H9 (cell line): ENCODE measurements around the gene FBXO10. TPM values are rescaled to one million over a fixed set of nuclear protein-coding genes. Genes with fewer than 3 reads are reported as not detected.

Experiments used
- DNase-seq: peaks from one replicate; pipeline ENCODE4 v3.0.0-alpha.2; 2017
- H2AFZ ChIP-seq: one replicate; pipeline ENCODE4 v1.6.1; 2013; ENCODE audit warnings: mild to moderate bottlenecking, low read length, control low read depth, moderate library complexity
- H2AK5ac ChIP-seq: 2 replicates; pipeline ENCODE4 v1.6.1; 2013; ENCODE audit warnings: low read length, control low read depth, mixed read lengths; ENCODE audit not compliant: insufficient read length
- H2BK120ac ChIP-seq: one replicate; pipeline ENCODE4 v1.6.1; 2013; ENCODE audit warnings: low read depth, mild to moderate bottlenecking, low read length, control low read depth, inconsistent platforms; ENCODE audit not compliant: poor library complexity, severe bottlenecking
- H2BK12ac ChIP-seq: 2 replicates; pipeline ENCODE4 v1.6.1; 2013; ENCODE audit warnings: low read length, control low read depth, mixed read lengths, low read depth; ENCODE audit not compliant: insufficient read length
- H2BK15ac ChIP-seq: 2 replicates; pipeline ENCODE4 v1.6.1; 2013; ENCODE audit warnings: low read depth, low read length, control low read depth
- H2BK20ac ChIP-seq: one replicate; pipeline ENCODE4 v1.6.1; 2013; ENCODE audit warnings: low read depth, mild to moderate bottlenecking, low read length, control low read depth, inconsistent platforms; ENCODE audit not compliant: poor library complexity, severe bottlenecking
- H2BK5ac ChIP-seq: 2 replicates; pipeline ENCODE4 v1.6.1; 2013; ENCODE audit warnings: low read length, control low read depth, mixed read lengths; ENCODE audit not compliant: insufficient read length
- H3K14ac ChIP-seq: 2 replicates; pipeline ENCODE4 v1.6.1; 2013; ENCODE audit warnings: low read length, control low read depth; ENCODE audit not compliant: insufficient read depth
- H3K18ac ChIP-seq: 2 replicates; pipeline ENCODE4 v1.6.1; 2013; ENCODE audit warnings: low read depth, mild to moderate bottlenecking, mixed read lengths, low read length, control low read depth; ENCODE audit not compliant: insufficient read length
- H3K23ac ChIP-seq: 2 replicates; pipeline ENCODE4 v1.6.1; 2013; ENCODE audit warnings: low read length, control low read depth, mixed read lengths, low read depth; ENCODE audit not compliant: insufficient read length
- H3K23me2 ChIP-seq: 2 replicates; pipeline ENCODE4 v1.6.1; 2013; ENCODE audit warnings: low read depth, mild to moderate bottlenecking, mixed read lengths, low read length, control low read depth; ENCODE audit not compliant: insufficient read length, poor library complexity, severe bottlenecking
- H3K27ac ChIP-seq: 2 replicates; pipeline ENCODE4 v1.5.1; 2013; ENCODE audit warnings: low read length, control low read depth, mixed read lengths, low read depth; ENCODE audit not compliant: insufficient read length
- H3K27me3 ChIP-seq: 2 replicates; pipeline ENCODE4 v1.6.1; 2013; ENCODE audit warnings: low read length, control low read depth, inconsistent platforms; ENCODE audit not compliant: insufficient read depth
- H3K4ac ChIP-seq: 2 replicates; pipeline ENCODE4 v1.6.1; 2013; ENCODE audit warnings: low read depth, mild to moderate bottlenecking, control low read depth, inconsistent platforms, low read length, moderate library complexity
- H3K4me1 ChIP-seq: 2 replicates; pipeline ENCODE4 v1.6.1; 2013; ENCODE audit warnings: low read length, control low read depth, inconsistent platforms; ENCODE audit not compliant: insufficient read depth
- H3K4me2 ChIP-seq: 2 replicates; pipeline ENCODE4 v1.6.1; 2013; ENCODE audit warnings: low read length, control low read depth, mixed read lengths; ENCODE audit not compliant: insufficient read length, insufficient read depth
- H3K56ac ChIP-seq: 2 replicates; pipeline ENCODE4 v1.6.1; 2013; ENCODE audit warnings: low read depth, mild to moderate bottlenecking, mixed read lengths, low read length, control low read depth; ENCODE audit not compliant: insufficient read length
- H3K79me1 ChIP-seq: 2 replicates; pipeline ENCODE4 v1.6.1; 2013; ENCODE audit warnings: low read depth, mild to moderate bottlenecking, moderate library complexity, low read length, control low read depth, inconsistent platforms; ENCODE audit not compliant: insufficient read depth, poor library complexity, severe bottlenecking
- H3K79me2 ChIP-seq: 2 replicates; pipeline ENCODE4 v1.6.1; 2013; ENCODE audit warnings: low read length, control low read depth, inconsistent platforms; ENCODE audit not compliant: insufficient read depth
- H3K9ac ChIP-seq: 2 replicates; pipeline ENCODE4 v1.6.1; 2013; ENCODE audit warnings: low read length, control low read depth, mixed read lengths; ENCODE audit not compliant: insufficient read length; ENCODE audit errors: extremely low read depth
- H3K9me3 ChIP-seq: one replicate; pipeline ENCODE4 v1.6.1; 2013; ENCODE audit warnings: low read depth, low read length, inconsistent platforms; ENCODE audit not compliant: control insufficient read depth
- H3T11ph ChIP-seq: one replicate; pipeline ENCODE4 v1.6.1; 2013; ENCODE audit warnings: mild to moderate bottlenecking, low read length, control low read depth, inconsistent platforms
- H4K20me1 ChIP-seq: one replicate; pipeline ENCODE4 v1.6.1; 2013; ENCODE audit not compliant: control insufficient read depth, insufficient read length, insufficient read depth
- H4K5ac ChIP-seq: 2 replicates; pipeline ENCODE4 v1.6.1; 2013; ENCODE audit warnings: low read depth, mild to moderate bottlenecking, mixed read lengths, low read length, control low read depth; ENCODE audit not compliant: insufficient read length
- H4K8ac ChIP-seq: replicated peaks from 2 replicates; pipeline ENCODE4 v1.6.1; 2013; ENCODE audit warnings: low read length, control low read depth, mixed read lengths, low read depth; ENCODE audit not compliant: insufficient read length
- H4K91ac ChIP-seq: 2 replicates; pipeline ENCODE4 v1.6.1; 2013; ENCODE audit warnings: low read depth, mild to moderate bottlenecking, moderate library complexity, mixed read lengths, low read length, control low read depth; ENCODE audit not compliant: insufficient read length
- H3K27ac Mint-ChIP-seq, 3 experiments: 2 replicates in 2 of 3; 3 replicates in 1 of 3; pipeline ENCODE4 v1.8.0; 2020 to 2021; ENCODE audit warnings: mixed read lengths in 3 of 3, mild to moderate bottlenecking in 1 of 3, moderate library complexity in 1 of 3
- H3K27me3 Mint-ChIP-seq: 2 replicates; pipeline ENCODE4 v1.8.0; 2021; ENCODE audit warnings: low read depth, mild to moderate bottlenecking, moderate library complexity, mixed read lengths
- H3K36me3 Mint-ChIP-seq, 3 experiments: 2 replicates in 2 of 3; 3 replicates in 1 of 3; pipeline ENCODE4 v1.8.0; 2020 to 2021; ENCODE audit warnings: low read depth in 3 of 3, mixed read lengths in 3 of 3; ENCODE audit not compliant: insufficient read depth in 1 of 3
- H3K4me1 Mint-ChIP-seq, 2 experiments: 2 replicates each; pipeline ENCODE4 v1.8.0; 2020; ENCODE audit warnings: mixed read lengths in 2 of 2
- H3K4me3 Mint-ChIP-seq, 2 experiments: 2 replicates in 1 of 2; 3 replicates in 1 of 2; pipeline ENCODE4 v1.8.0; 2020 to 2021; ENCODE audit warnings: mild to moderate bottlenecking in 2 of 2, mixed read lengths in 2 of 2, moderate library complexity in 1 of 2
- H3K9me3 Mint-ChIP-seq, 2 experiments: 2 replicates in 1 of 2; 3 replicates in 1 of 2; pipeline ENCODE4 v1.8.0; 2020; ENCODE audit warnings: mild to moderate bottlenecking in 2 of 2, mixed read lengths in 2 of 2, moderate library complexity in 1 of 2
- CTCF ChIP-seq: fragments of 200-600 bp; sonication (generic); conservative IDR thresholded peaks from 3 replicates; pipeline ENCODE4 v1.8.0; 2021; ENCODE audit warnings: antibody characterized with exemption, mild to moderate bottlenecking
- WGBS: extraction: QIAGEN DNeasy Blood & Tissue Kit; methylation state at CpG from one replicate; pipeline ENCODE4 v1.1.7; 2013; ENCODE audit warnings: missing lambda C conversion rate, low lambda C conversion rate, mixed read lengths; ENCODE audit not compliant: insufficient read length; ENCODE audit errors: extremely low coverage; 5-methylcytosine and 5-hydroxymethylcytosine counted together
- total RNA-seq: library from RNA; stranded (reverse); gene quantifications from 2 replicates; pipeline ENCODE4 v1.2.1, GENCODE V29; 2021

Gene FBXO10
- total RNA-seq, 1 experiment from 2014 or later, result 16.8 TPM

- Histone ChIP-seq H3K79me2 (no peaks in the 10 kb centered on the region), H2AK5ac (no peak overlapping the region), H2AFZ (no peak overlapping the region), H2BK120ac (no peak overlapping the region), H3K79me1 (no peaks in the 10 kb centered on the region), H3K9me3 (no peaks in the 10 kb centered on the region), H2BK5ac (no peak overlapping the region), H3K4me1 (peaks cover 8% of the 10 kb centered on the region; the same call in 1 of the 2 replicates), H4K20me1 (no peaks in the 10 kb centered on the region), H4K91ac (no peak overlapping the region), H3K18ac (no peak overlapping the region), H3K23ac (no peak overlapping the region), H3K27me3 (no peaks in the 10 kb centered on the region), H3K4me2 (no peak overlapping the region), H2BK20ac (no peak overlapping the region), H4K5ac (no peak overlapping the region), H3T11ph (no peak overlapping the region), H3K27ac (no peak overlapping the region), H3K9ac (no peak overlapping the region), H3K14ac (no peak overlapping the region), H2BK15ac (no peak overlapping the region), H4K8ac (no peak overlapping the region), H2BK12ac (no peak overlapping the region), H3K23me2 (no peaks in the 10 kb centered on the region), H3K4ac (no peak overlapping the region), H3K56ac (no peak overlapping the region)
- Mint-ChIP-seq H3K27ac (no peak overlapping the region), H3K4me1 (peaks cover 28 to 32% of the 10 kb centered on the region in 2 experiments), H3K4me3 (no peak overlapping the region), H3K9me3 (no peaks in the 10 kb centered on the region), H3K27me3 (no peaks in the 10 kb centered on the region; the same call in 1 of the 2 replicates), H3K36me3 (no peaks in the 10 kb centered on the region)
- no peak for DNase-seq
- WGBS, result no CpG with 5 or more reads among the region's 4 CpGs
- TF ChIP-seq CTCF, result no peak
Measured at GRCh38 chr9:37622462-37622861, 46.3 kb upstream of the FBXO10 start.
